ENCODE data around the gene STRBP. TPM values are rescaled to one million over a fixed set of nuclear protein-coding genes. Genes with fewer than 3 reads are reported as not detected.

Gene STRBP
- total RNA-seq, 4 donors from 2014 or later: 10.6 to 18.4 (median 14.5) TPM

GRCh38 chr9:123311250-123311752 lies 42.9 kb upstream of the STRBP start:
- no peaks in the 10 kb centered on the region for H3K36me3 ChIP-seq
- TF ChIP-seq, protein P1, sequence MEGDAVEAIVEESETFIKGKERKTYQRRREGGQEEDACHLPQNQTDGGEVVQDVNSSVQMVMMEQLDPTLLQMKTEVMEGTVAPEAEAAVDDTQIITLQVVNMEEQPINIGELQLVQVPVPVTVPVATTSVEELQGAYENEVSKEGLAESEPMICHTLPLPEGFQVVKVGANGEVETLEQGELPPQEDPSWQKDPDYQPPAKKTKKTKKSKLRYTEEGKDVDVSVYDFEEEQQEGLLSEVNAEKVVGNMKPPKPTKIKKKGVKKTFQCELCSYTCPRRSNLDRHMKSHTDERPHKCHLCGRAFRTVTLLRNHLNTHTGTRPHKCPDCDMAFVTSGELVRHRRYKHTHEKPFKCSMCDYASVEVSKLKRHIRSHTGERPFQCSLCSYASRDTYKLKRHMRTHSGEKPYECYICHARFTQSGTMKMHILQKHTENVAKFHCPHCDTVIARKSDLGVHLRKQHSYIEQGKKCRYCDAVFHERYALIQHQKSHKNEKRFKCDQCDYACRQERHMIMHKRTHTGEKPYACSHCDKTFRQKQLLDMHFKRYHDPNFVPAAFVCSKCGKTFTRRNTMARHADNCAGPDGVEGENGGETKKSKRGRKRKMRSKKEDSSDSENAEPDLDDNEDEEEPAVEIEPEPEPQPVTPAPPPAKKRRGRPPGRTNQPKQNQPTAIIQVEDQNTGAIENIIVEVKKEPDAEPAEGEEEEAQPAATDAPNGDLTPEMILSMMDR (IDR thresholded peaks at IDR 0.05): no peak
- 75% methylated on average over 9 of the region's 9 CpGs for WGBS

GRCh38 chr9:123310551-123311249 lies 42.3 kb upstream of the STRBP start:
- H3K4me3 ChIP-seq: no peak overlapping the region
- no peak for DNase-seq (ENCODE audit: low spot score in 2 of 2)
- H3K27ac ChIP-seq: no peak overlapping the region
- no peaks in the 10 kb centered on the region for H3K36me3 ChIP-seq
- no peaks in the 10 kb centered on the region for H3K4me1 ChIP-seq
- 75% methylated on average over 4 of the region's 4 CpGs for WGBS
- TF ChIP-seq POLR2AphosphoS5 (IDR thresholded peaks at IDR 0.05) (no peak), EP300 (IDR thresholded peaks at IDR 0.05) (no peak), POLR2A (IDR thresholded peaks at IDR 0.05) (no peak)
- TF ChIP-seq, protein P1 (IDR thresholded peaks at IDR 0.05): no peak
- H3K27me3 ChIP-seq: no peaks in the 10 kb centered on the region
- H3K9me3 ChIP-seq: no peaks in the 10 kb centered on the region

More at GRCh38 chr9:123311250-123311752, 42.9 kb upstream of the STRBP start:
- no peak overlapping the region for H3K27ac ChIP-seq
- no peak for DNase-seq (ENCODE audit: low spot score in 2 of 2)
- H3K4me3 ChIP-seq: no peak overlapping the region
- H3K9me3 ChIP-seq: no peaks in the 10 kb centered on the region
- no peaks in the 10 kb centered on the region for H3K27me3 ChIP-seq
- H3K4me1 ChIP-seq: no peaks in the 10 kb centered on the region

DNA sequence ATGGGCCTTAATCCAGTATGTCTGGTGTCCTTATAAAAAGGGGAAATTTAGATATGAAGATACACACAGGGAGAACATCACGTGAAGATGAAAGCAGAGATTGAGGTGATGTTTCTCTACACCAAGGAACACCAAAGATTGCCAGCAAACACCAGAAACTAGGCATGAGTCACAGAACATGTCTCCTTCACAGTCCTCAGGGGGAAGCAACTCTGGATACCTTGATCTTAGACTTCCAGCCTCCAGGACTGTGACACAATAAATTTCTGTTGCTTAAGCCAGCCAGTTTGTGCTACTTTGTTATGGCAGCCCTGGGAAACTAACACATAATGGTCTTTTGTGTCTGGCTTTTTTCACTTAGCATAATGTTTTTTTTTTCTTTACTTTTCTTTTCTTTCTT lies 41.2 kb upstream of the STRBP start:
- no peaks in the 10 kb centered on the region for H3K4me1 ChIP-seq
- H3K27me3 ChIP-seq: no peaks in the 10 kb centered on the region
- DNase-seq (ENCODE audit: low spot score in 2 of 2): no peak
- TF ChIP-seq POLR2AphosphoS5 (IDR thresholded peaks at IDR 0.05): no peak
- TF ChIP-seq, protein P1 (IDR thresholded peaks at IDR 0.05): no peak
- no peak for TF ChIP-seq POLR2A (IDR thresholded peaks at IDR 0.05)
- no peak for TF ChIP-seq EP300 (IDR thresholded peaks at IDR 0.05)
- 87% methylated on average over 1 of the region's 1 CpG for WGBS
- no peak overlapping the region for H3K27ac ChIP-seq
- H3K4me3 ChIP-seq: no peak overlapping the region
- H3K9me3 ChIP-seq: no peaks in the 10 kb centered on the region
- no peaks in the 10 kb centered on the region for H3K36me3 ChIP-seq

DNA sequence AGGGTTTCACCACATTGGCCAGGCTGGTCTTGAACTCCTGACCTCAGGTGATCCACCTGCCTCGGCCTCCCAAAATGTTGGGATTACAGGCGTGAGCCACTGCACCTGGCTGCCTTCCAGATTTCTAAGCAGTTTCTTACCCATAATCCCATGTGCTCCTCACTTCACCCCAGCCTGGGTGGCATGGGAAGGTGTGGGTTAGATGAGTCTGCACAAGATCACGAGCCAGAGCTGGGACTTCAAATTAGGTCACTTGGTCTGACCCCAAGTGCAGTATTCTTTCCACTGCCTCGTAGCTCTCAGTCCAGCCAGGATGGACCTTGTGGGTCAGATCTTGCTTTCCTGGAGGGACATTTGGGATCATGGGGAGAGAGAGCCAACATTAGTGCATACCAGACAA lies 37.5 kb upstream of the STRBP start:
- Histone ChIP-seq H3K9me3 (no peaks in the 10 kb centered on the region), H3K27ac (no peak overlapping the region), H3K4me3 (no peak overlapping the region), H3K27me3 (no peaks in the 10 kb centered on the region), H3K36me3 (no peaks in the 10 kb centered on the region), H3K4me1 (no peaks in the 10 kb centered on the region)
- 51% methylated on average over 4 of the region's 4 CpGs for WGBS
- no peak for DNase-seq (ENCODE audit: low spot score in 2 of 2)
- TF ChIP-seq POLR2AphosphoS5 (IDR thresholded peaks at IDR 0.05) (no peak), POLR2A (IDR thresholded peaks at IDR 0.05) (no peak), EP300 (IDR thresholded peaks at IDR 0.05) (no peak)
- TF ChIP-seq, protein P1 (IDR thresholded peaks at IDR 0.05): no peak

DNA sequence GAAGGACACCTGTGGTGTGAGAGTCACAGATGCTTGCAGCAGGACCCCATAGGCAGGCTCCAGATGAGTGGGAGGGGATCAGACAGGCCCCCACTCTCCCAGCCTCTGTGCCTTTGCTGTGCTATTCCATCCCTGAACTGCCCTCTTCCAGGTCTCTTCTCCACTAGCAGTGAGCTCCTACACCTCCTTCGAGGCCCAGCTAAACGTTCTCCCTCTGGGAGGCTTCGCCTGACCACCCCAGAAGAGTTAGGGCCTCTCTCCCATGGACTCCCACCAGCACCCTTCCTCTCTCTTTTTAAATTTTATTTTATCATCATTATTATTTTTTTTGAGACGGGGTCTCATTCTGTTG lies 35.9 kb upstream of the STRBP start:
- no peak for DNase-seq (ENCODE audit: low spot score in 2 of 2)
- no peaks in the 10 kb centered on the region for H3K36me3 ChIP-seq
- H3K27me3 ChIP-seq: no peaks in the 10 kb centered on the region
- H3K27ac ChIP-seq: no peak overlapping the region
- WGBS: 89% methylated on average over 4 of the region's 4 CpGs
- no peaks in the 10 kb centered on the region for H3K9me3 ChIP-seq
- H3K4me1 ChIP-seq: no peaks in the 10 kb centered on the region
- H3K4me3 ChIP-seq: no peak overlapping the region
- TF ChIP-seq POLR2AphosphoS5 (IDR thresholded peaks at IDR 0.05): no peak
- TF ChIP-seq, protein P1 (IDR thresholded peaks at IDR 0.05): no peak
- TF ChIP-seq EP300 (IDR thresholded peaks at IDR 0.05): no peak
- no peak for TF ChIP-seq POLR2A (IDR thresholded peaks at IDR 0.05)

All from suprapubic skin (tissue), 4 donors.